ENCODE measurements around the gene RUSC1. TPM values are rescaled to one million over a fixed set of nuclear protein-coding genes. Genes with fewer than 3 reads are reported as not detected.

RUSC1 gene
- total RNA-seq, 1 experiment from 2014 or later: 93.8 TPM

Other genes with a start within 250 kb of the RUSC1 start
- 17.5 and 24.9 TPM in 2 replicates for gene EFNA3, start 242.1 kb upstream of the RUSC1 start, total RNA-seq (2014; rRNA removed; shearing (Covaris generic))
- gene EFNA1, start 193.0 kb upstream of the RUSC1 start, total RNA-seq (2014; rRNA removed; shearing (Covaris generic)): 4.9 and 6.4 TPM in 2 replicates
- gene SLC50A1, start 185.0 kb upstream of the RUSC1 start, total RNA-seq (2014; rRNA removed; shearing (Covaris generic)): 73.7 and 79.2 TPM in 2 replicates
- gene DPM3, start 180.4 kb upstream of the RUSC1 start, total RNA-seq (2014; rRNA removed; shearing (Covaris generic)): 119 and 193 TPM in 2 replicates
- 165 and 204 TPM in 2 replicates for gene KRTCAP2, start 147.6 kb upstream of the RUSC1 start, total RNA-seq (2014; rRNA removed; shearing (Covaris generic))
- 9.9 and 11.1 TPM in 2 replicates for gene TRIM46, start 147.0 kb upstream of the RUSC1 start, total RNA-seq (2014; rRNA removed; shearing (Covaris generic))
- 14.9 and 21.5 TPM in 2 replicates for gene THBS3, start 113.0 kb upstream of the RUSC1 start, total RNA-seq (2014; rRNA removed; shearing (Covaris generic))
- gene MTX1, start 112.2 kb upstream of the RUSC1 start, total RNA-seq (2014; rRNA removed; shearing (Covaris generic)): 180 and 221 TPM in 2 replicates
- 9.4 and 14.7 TPM in 2 replicates for gene ENTREP3, start 65.4 kb upstream of the RUSC1 start, total RNA-seq (2014; rRNA removed; shearing (Covaris generic))
- 59.4 and 61.4 TPM in 2 replicates for gene SCAMP3, start 58.5 kb upstream of the RUSC1 start, total RNA-seq (2014; rRNA removed; shearing (Covaris generic))
- gene CLK2, start 47.4 kb upstream of the RUSC1 start, total RNA-seq (2014; rRNA removed; shearing (Covaris generic)): 38.7 and 48.6 TPM in 2 replicates
- gene HCN3, start 43.4 kb upstream of the RUSC1 start, total RNA-seq (2014; rRNA removed; shearing (Covaris generic)): 5.1 and 7.7 TPM in 2 replicates
- gene PKLR, start 19.5 kb upstream of the RUSC1 start, total RNA-seq (2014; rRNA removed; shearing (Covaris generic)): 1.00 and 2.2 TPM in 2 replicates
- gene FDPS, start 12.0 kb upstream of the RUSC1 start, total RNA-seq (2014; rRNA removed; shearing (Covaris generic)): 309 and 339 TPM in 2 replicates
- gene ASH1L, start 241.9 kb downstream of the RUSC1 start, total RNA-seq (2014; rRNA removed; shearing (Covaris generic)): 12.0 and 21.0 TPM in 2 replicates